GM12891 (cell line): ENCODE data around the gene SMAD7.

Source experiments
- PAX5 ChIP-seq: IDR thresholded peaks from 2 replicates; pipeline ENCODE4 v1.6.1; 2011; ENCODE audit warnings: low read length, moderate library complexity, mild to moderate bottlenecking; ENCODE audit not compliant: insufficient read depth, severe bottlenecking
- POLR2A ChIP-seq: IDR thresholded peaks from 2 replicates; pipeline ENCODE4 v1.6.1; 2011; ENCODE audit warnings: low read depth, low read length, control low read depth
- POLR2AphosphoS5 ChIP-seq: IDR thresholded peaks from 2 replicates; pipeline ENCODE4 v1.6.1; 2011; ENCODE audit warnings: low read depth, low read length, control low read depth
- POU2F2 ChIP-seq: IDR thresholded peaks from 2 replicates; pipeline ENCODE4 v1.6.1; 2011; ENCODE audit warnings: low read depth, mild to moderate bottlenecking, control low read depth, low read length, moderate library complexity
- SPI1 ChIP-seq: IDR thresholded peaks from 2 replicates; pipeline ENCODE4 v1.6.1; 2011; ENCODE audit warnings: low read depth, low read length, control low read depth
- TAF1 ChIP-seq: IDR thresholded peaks from 2 replicates; pipeline ENCODE4 v1.6.1; 2011; ENCODE audit warnings: low read depth, low read length, control low read depth

GRCh38 chr18:48909721-48910120 lies 41.0 kb downstream of the SMAD7 start:
- TF ChIP-seq POLR2A (no peak), POLR2AphosphoS5 (no peak), TAF1 (no peak), SPI1 (no peak), POU2F2 (no peak), PAX5 (no peak)
